CD4-positive, alpha-beta memory T cell (primary cell): ENCODE results near the gene SNX17. TPM values are rescaled to one million over a fixed set of nuclear protein-coding genes. Genes with fewer than 3 reads are reported as not detected.

Source experiments
- polyA plus RNA-seq, 2 donors: library from polyadenylated mRNA; unstranded; fragments of 300-500 nt; fragmentation: Illumina TruSeq; gene quantifications; one replicate each; pipeline ENCODE4 v1.2.3, GENCODE V29; 2021
- total RNA-seq, 2 experiments: library from RNA; stranded (reverse); gene quantifications; one replicate each; pipeline ENCODE4 v1.2.3, GENCODE V29; 2021

Gene SNX17
- total and polyA plus RNA-seq, 4 experiments from 2014 or later, result 122 to 304 (median 154) TPM

Other genes with a start within 250 kb of the SNX17 start
- gene ABHD1, start 246.8 kb upstream of the SNX17 start, total RNA-seq, result 1 to 10 TPM; 1.3 to 2.1 TPM
- gene ABHD1, start 246.8 kb upstream of the SNX17 start, polyA plus RNA-seq, result 1 to 10 TPM in 1 of 2 donors, under 1 TPM in 1; 0.49 to 1.1 TPM
- gene PREB, start 236.0 kb upstream of the SNX17 start, total RNA-seq, result 10 to 100 TPM; 64.5 to 65.3 TPM
- 10 to 100 TPM; 65.5 to 74.2 TPM for gene PREB, start 236.0 kb upstream of the SNX17 start, polyA plus RNA-seq
- gene PRR30, start 231.2 kb upstream of the SNX17 start, total RNA-seq, result not detected
- not detected for gene PRR30, start 231.2 kb upstream of the SNX17 start, polyA plus RNA-seq
- gene TCF23, start 221.6 kb upstream of the SNX17 start, total RNA-seq, result not detected
- not detected for gene TCF23, start 221.6 kb upstream of the SNX17 start, polyA plus RNA-seq
- 100 to 1,000 TPM; 103 to 109 TPM for gene ATRAID, start 158.6 kb upstream of the SNX17 start, total RNA-seq
- gene ATRAID, start 158.6 kb upstream of the SNX17 start, polyA plus RNA-seq, result 100 to 1,000 TPM; 279 to 443 TPM
- gene SLC5A6, start 158.3 kb upstream of the SNX17 start, total RNA-seq, result 10 to 100 TPM; 21.9 to 25.1 TPM
- gene SLC5A6, start 158.3 kb upstream of the SNX17 start, polyA plus RNA-seq, result 10 to 100 TPM; 18.9 to 21.7 TPM
- gene CAD, start 153.2 kb upstream of the SNX17 start, total RNA-seq, result 10 to 100 TPM; 47.6 to 49.3 TPM
- 10 to 100 TPM; 11.3 to 24.1 TPM for gene CAD, start 153.2 kb upstream of the SNX17 start, polyA plus RNA-seq
- not detected for gene SLC30A3, start 107.6 kb upstream of the SNX17 start, total RNA-seq
- not detected for gene SLC30A3, start 107.6 kb upstream of the SNX17 start, polyA plus RNA-seq
- gene DNAJC5G, start 95.2 kb upstream of the SNX17 start, total RNA-seq, result not detected
- not detected for gene DNAJC5G, start 95.2 kb upstream of the SNX17 start, polyA plus RNA-seq
- gene TRIM54, start 88.2 kb upstream of the SNX17 start, total RNA-seq, result under 1 TPM in 1 of 2 experiments, not detected in 1; 0.17 TPM
- gene TRIM54, start 88.2 kb upstream of the SNX17 start, polyA plus RNA-seq, result not detected
- 1 to 10 TPM; 5.1 to 5.4 TPM for gene UCN, start 62.2 kb upstream of the SNX17 start, total RNA-seq
- under 1 TPM in 1 of 2 donors, not detected in 1; 0.84 TPM for gene UCN, start 62.2 kb upstream of the SNX17 start, polyA plus RNA-seq
- 10 to 100 TPM; 89.3 to 93.3 TPM for gene MPV17, start 47.5 kb upstream of the SNX17 start, total RNA-seq
- gene MPV17, start 47.5 kb upstream of the SNX17 start, polyA plus RNA-seq, result 100 to 1,000 TPM; 125 to 162 TPM
- gene GTF3C2, start 13.9 kb upstream of the SNX17 start, total RNA-seq, result 10 to 100 TPM; 82.9 to 90.8 TPM
- 10 to 100 TPM; 37.7 to 51.8 TPM for gene GTF3C2, start 13.9 kb upstream of the SNX17 start, polyA plus RNA-seq
- 10 to 100 TPM; 48.4 to 56.0 TPM for gene EIF2B4, start 278 bp upstream of the SNX17 start, total RNA-seq
- 10 to 100 TPM; 33.4 to 35.1 TPM for gene EIF2B4, start 278 bp upstream of the SNX17 start, polyA plus RNA-seq
- 10 to 100 TPM; 17.6 to 20.1 TPM for gene ZNF513, start 10.1 kb downstream of the SNX17 start, total RNA-seq
- gene ZNF513, start 10.1 kb downstream of the SNX17 start, polyA plus RNA-seq, result 1 to 10 TPM; 3.7 to 6.3 TPM
- gene PPM1G, start 39.0 kb downstream of the SNX17 start, total RNA-seq, result 10 to 100 TPM; 53.8 to 56.1 TPM
- gene PPM1G, start 39.0 kb downstream of the SNX17 start, polyA plus RNA-seq, result 10 to 100 TPM; 76.7 to 99.4 TPM
- gene NRBP1, start 58.0 kb downstream of the SNX17 start, total RNA-seq, result 100 to 1,000 TPM; 115 to 119 TPM
- gene NRBP1, start 58.0 kb downstream of the SNX17 start, polyA plus RNA-seq, result 100 to 1,000 TPM; 118 to 125 TPM
- gene KRTCAP3, start 71.8 kb downstream of the SNX17 start, total RNA-seq, result 10 to 100 TPM; 23.6 to 23.9 TPM
- gene KRTCAP3, start 71.8 kb downstream of the SNX17 start, polyA plus RNA-seq, result 1 to 10 TPM; 1.8 to 9.4 TPM
- 10 to 100 TPM; 23.6 to 24.4 TPM for gene IFT172, start 119.1 kb downstream of the SNX17 start, total RNA-seq
- 1 to 10 TPM; 2.1 to 5.2 TPM for gene IFT172, start 119.1 kb downstream of the SNX17 start, polyA plus RNA-seq
- not detected for gene FNDC4, start 124.6 kb downstream of the SNX17 start, total RNA-seq
- gene FNDC4, start 124.6 kb downstream of the SNX17 start, polyA plus RNA-seq, result under 1 TPM in 1 of 2 donors, not detected in 1; 0.11 TPM
- not detected for gene GCKR, start 126.2 kb downstream of the SNX17 start, total RNA-seq
- gene GCKR, start 126.2 kb downstream of the SNX17 start, polyA plus RNA-seq, result not detected
- gene ZNF512, start 212.4 kb downstream of the SNX17 start, total RNA-seq, result 10 to 100 TPM; 51.9 to 66.2 TPM
- gene ZNF512, start 212.4 kb downstream of the SNX17 start, polyA plus RNA-seq, result 10 to 100 TPM; 36.8 to 38.5 TPM